Measurements from ENCODE around the gene GPR61.

The GPR61 gene, protein sequence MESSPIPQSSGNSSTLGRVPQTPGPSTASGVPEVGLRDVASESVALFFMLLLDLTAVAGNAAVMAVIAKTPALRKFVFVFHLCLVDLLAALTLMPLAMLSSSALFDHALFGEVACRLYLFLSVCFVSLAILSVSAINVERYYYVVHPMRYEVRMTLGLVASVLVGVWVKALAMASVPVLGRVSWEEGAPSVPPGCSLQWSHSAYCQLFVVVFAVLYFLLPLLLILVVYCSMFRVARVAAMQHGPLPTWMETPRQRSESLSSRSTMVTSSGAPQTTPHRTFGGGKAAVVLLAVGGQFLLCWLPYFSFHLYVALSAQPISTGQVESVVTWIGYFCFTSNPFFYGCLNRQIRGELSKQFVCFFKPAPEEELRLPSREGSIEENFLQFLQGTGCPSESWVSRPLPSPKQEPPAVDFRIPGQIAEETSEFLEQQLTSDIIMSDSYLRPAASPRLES

DNA sequence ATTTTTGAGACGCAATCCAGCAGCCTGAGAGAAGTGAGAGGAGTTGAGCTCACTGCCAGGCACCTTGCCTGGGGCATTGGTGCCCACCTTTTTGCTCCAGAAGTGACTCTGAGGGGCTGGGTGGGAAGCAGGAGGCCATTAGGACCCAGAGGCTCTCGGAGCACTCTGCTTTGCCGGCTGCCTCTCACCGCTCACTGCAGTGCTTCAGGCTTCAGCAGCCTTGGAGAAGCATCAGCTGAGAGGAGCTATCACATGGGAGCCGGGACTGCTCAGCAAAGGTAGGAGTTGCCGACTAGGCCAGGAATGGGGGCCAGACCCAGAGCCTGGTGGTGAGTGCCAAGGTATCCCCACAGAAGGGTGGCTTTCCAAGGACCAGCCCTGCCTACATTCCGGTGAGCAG is at the start of gene GPR61:
GPR61 (plus strand) TSS at position 197 of the 400 bp plus-strand sequence. CDS start 3,151 bp downstream, outside the sequence.
- no peak for DNase-seq (ENCODE audit: low spot score)

DNA sequence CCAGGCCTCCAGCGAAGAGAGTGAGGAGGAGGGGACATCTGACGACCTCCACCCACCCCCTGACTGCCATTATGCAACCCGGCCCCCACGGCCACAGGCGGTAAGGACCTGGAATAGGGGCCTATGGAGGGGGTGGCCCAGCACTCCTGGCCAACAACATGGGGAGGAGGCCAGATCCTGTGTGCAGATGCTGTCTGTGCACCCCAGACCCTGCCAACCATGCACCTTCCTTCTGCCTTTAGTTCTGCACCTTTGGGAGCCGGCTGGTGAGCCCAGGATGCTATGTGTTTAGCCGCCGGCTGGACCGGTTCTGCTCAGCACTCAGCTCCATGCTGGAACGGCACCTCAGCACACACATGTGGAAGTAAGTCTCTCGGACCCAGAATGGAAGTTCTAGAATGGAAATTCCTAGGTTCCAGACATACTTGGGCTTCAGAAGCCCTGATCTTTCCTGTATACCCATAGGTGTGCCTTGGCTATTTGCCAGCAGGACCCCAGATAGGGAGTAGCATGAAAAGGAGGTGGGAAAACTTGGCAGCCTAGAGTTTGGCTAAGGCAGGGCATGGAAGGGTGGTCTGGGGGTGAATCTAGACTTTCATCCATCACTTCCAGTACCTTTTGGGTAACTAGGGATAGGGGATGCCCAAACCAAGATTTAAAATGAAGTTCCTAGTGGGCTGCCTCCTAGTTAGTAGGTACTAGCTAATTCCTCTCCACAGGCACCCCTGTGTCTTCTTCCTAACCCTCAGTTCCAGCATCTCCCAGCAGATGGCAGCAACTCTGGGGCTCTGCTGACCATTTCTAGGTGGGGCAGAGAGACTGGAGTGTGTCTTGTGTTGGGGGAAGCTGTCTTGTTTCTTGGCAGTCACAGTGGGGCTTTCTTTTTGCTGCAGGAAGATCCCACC is 49.4 kb upstream of the GPR61 start:
- DNase-seq (ENCODE audit: low spot score) = peak; percentile 69

DNA sequence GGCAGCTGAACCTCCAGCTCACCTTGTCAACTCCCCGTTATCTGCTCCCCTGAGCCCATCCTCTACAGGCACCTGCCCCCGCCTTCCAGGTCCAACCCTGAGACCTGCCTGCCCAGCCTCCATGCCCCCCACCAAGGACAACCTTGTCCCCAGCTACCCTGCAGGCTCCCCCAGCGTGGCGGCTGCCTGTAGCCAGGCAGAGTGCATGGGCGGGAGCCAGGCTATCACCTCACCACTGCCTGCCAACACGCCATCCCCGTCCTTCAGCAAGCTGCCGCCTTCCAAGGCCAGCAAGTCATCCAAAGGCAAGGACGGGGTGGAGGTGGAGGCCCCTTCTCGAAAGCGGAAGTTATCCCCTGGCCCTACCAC is 48.8 kb upstream of the GPR61 start:
- no peak for DNase-seq (ENCODE audit: low spot score)

DNA sequence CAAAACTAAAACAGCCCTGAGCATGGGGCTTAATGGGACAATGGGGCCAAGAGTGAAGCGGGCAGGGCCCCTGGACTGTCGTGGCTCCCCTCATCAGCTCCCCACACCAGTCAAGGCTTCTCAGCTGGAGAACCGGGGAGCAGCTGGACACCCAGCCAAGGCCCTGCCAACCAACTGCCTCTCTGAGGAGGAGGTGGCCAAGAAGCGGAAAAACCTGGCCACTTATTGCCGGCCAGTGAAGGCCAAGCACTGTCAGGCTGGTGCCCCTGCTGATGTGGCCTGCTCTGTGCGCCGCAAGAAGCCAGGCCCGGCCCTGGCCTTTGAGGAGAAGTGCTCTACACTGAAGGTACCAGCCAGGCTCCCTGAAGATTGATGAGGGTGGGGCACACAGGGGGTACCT is 48.3 kb upstream of the GPR61 start:
- DNase-seq (ENCODE audit: low spot score) = no peak

DNA sequence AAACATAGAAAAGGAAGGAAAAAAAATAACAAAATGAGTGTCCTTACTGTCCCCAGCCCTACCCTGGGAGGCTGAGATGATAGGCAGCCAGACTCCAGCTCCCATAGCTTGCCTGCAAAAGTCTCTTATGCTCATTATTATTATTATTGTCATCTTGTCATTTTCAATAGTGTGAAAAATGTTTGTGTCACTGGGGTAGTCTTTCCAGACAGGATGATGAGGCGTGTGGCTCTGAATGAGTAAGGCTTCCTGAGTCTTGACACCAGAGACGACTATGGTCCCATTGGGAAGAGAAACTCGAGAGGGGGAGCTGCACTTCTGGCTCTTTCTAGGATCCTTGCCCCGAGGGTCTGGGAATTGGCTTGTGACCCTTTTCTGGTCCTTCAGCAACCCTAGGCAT is 46.9 kb upstream of the GPR61 start:
- DNase-seq (ENCODE audit: low spot score) = no peak

DNA sequence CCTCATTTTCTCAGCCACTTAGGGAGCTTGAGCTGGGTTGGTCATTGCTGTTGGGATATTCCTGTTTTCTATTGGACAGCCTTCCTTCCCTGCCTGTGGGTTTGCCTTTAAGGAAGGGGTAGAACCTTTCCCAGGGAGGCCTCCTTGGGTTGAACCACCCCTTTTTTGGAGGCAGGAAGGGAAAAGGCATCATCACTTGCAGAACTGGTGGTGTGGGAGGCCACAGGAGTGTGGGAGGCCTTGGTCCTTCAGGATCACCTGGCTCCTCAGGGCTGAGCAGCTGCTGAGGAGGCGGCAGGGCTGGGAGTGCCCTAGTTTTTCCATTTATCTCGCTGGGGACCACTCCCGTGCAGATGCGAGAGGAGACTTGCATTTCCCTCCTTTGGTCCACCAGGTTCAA is 46.4 kb upstream of the GPR61 start:
- no peak for DNase-seq (ENCODE audit: low spot score)

DNA sequence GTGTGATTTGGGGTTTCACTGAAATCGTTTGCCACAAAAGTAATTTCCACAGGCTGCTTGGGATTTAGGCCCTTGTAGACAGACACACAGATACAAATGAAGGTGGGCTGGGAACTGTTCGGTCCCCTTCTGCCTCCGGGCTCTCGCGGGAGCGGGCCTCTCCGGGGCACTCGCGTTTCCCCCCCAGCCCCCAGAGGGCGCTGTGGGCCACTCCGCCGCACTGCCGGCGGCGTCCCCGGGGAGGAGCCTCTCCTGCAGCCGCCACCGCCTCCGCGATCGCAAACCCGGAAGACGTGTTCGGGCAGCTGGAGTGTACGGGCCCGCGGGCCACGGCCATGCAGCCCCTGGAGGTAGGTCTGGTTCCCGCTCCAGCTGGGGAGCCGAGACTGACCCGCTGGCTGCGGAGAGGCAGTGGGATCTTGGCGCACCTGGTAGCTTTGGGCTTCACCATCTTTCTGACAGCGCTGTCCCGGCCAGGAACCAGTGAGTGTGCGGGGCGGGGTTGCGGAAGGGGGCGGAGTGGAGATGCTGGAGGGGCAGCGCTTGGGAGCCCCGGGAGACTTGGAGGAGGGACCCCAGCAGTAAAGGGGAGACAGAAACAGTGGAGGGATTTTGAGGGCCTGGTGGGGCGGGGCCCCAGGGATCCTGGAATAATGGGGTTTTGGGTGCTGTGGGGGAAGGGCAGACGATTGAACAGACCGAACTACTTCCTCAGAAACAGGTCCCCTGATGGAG is 45.7 kb upstream of the GPR61 start, which contains the start of gene CYB561D1:
CYB561D1 (plus strand) TSS at position 290 of the 735 bp plus-strand sequence; CDS start at position 336, 46 bp downstream.
- DNase-seq (ENCODE audit: low spot score) = peak; percentile 95

DNA sequence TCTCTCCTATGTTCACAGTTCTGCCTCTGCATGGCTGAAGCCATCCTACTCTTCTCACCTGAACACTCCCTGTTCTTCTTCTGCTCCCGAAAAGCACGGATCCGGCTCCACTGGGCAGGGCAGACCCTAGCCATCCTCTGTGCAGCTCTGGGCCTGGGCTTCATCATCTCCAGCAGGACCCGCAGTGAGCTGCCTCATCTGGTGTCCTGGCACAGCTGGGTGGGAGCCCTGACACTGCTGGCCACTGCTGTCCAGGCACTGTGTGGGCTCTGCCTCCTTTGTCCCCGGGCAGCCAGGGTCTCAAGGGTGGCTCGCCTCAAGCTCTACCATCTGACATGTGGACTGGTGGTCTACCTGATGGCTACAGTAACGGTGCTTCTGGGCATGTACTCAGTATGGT is 43.9 kb upstream of the GPR61 start:
- no peak for DNase-seq (ENCODE audit: low spot score)

DNA sequence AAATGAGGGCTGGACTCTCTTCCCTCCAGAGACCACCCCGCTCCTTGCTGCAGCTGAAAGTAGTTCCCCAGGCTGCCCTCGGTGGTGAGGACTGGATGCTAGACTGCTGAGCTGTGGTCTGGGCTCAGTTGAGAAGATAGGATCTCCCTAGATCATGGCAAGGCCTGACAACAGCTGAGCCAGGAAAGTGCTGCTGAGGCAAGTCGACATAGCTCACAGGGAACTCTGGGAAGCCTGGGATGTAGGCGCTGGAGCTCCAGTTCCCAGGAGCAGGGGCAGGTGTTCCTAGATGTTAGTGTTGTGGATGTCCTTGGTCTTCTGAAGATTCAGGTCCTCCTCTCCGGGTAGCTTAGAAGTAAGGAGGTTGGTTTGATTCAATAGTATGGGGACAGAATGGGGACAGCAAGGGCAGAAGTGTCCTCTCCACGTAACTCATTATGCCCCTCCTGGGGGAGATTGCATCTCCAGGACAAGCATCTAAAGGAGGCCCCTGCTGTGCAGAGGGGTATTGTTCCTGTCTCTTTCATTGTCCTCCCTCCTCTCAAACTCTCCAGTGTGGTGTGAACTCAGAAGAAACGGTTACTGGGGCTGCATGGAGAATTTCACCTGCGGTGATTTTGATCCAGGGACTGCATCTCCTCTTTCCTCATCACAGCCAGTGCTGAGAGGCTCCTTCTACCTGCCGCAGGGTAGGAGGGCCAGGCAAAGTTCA is 42.1 kb upstream of the GPR61 start:
- DNase-seq (ENCODE audit: low spot score) = no peak

DNA sequence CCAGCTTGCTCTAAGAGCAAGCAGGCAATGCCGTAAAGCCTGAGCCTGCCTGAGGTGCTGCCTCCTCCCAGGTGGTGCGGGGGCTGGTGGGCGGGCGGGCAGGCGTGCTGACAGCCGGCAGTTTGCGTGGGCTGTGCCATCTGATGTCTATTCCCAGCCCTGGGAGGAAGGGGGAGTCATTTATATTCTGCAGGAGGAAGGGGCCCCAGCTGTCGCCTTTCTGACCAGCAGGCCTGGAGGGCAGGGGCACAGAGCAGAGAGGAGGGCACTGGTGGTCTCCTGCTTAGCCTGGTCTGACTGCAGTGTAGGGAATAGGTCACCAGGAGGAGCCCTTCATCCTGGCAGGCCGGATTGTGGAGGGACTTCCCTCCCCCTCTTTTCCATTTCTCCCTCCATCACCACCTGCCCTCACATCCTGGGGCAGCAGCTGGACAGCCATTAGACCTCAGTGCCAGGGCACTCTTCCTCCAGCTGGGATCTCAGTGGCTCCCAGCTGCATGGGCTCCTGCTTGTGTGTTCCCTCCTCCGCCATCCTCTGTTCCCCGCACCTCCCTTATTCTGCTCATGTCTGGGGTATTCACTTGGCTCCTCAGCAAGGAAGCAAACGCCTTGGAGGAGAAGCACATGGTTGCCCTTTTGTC is 41.4 kb upstream of the GPR61 start:
- DNase-seq (ENCODE audit: low spot score) = peak; percentile 72

DNA sequence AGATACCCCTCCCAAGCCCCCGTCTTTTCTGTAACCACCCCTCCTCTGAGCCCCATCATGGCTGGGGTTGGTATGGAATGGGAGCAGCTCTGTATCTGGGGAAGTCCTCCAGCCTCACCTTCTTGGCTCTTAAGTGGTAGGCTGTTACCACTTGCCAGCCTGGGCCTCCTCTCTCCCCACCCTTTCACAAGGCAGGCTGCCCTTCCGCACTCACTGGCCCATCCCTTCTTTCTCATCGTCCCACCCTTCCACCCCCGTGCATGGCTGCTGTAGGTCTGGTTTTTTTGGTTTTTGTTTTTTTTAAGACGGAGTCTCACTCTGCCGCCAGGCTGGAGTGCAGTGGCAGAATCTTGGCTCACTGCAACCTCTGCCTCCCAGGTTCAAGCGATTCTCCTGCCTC is 40.6 kb upstream of the GPR61 start:
- no peak for DNase-seq (ENCODE audit: low spot score)

DNA sequence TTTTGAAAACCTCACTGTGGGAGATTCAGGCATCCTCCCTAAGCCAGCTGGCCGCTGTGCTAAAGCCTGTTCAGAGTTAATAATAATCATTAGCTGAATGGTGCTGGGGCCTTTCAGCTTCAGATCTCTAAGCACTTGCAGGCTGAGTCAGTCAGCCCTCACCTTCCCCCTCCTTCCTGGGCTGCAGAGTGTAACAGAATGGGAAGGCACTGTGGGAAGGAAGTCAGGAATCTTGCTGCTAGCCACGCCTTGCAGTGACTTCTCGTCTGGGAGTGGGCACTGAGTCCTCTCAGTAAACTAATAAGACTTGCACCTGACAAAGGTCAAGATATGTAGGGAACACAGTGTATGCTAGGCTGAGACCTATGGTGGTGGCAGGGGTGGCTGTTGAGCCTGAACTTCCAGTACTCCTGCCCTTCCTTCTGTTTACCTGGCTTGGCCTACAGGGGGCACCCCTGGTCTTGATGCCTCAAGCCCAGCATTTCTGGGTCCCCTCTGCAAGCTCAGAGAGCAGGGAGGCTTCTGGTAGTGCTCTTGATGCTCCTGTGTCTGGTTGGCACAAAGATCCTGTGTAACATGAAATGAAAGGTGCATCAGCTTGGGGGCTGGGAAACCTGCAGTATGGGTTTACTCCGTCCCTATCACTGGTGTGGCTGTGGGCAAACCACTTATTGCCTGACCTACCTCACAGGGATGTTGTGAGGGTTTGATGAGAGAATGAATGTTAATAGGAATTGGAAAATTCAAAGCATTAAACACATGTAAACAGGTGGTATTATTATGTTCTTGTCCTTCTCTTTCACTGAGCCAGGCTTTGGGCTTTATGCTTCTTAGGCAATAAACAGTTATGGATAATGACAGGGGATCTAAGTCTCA is 39.8 kb upstream of the GPR61 start:
- peak; percentile 53 for DNase-seq (ENCODE audit: low spot score)

DNA sequence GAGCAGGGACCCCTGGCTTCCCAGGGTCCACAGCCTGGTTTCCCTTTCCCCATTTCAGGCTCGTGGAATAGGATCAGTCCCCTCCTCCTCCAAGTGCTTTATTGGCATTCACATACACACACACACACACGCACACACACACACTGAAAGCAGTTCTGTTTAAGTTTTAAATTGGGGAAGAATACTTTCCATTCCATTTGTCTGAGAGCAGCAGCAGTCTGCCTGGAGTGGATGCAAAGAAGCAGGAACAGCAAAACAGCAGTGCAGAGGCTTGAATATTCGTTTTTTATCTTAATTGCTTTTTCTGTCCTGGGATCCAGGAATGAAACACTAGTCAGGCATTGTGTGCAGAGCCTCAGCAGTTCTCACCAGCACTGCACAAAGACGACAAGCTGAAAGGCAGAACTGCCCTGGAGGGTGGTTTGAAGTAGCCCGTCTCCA is 38.7 kb upstream of the GPR61 start:
- DNase-seq (ENCODE audit: low spot score) = no peak

DNA sequence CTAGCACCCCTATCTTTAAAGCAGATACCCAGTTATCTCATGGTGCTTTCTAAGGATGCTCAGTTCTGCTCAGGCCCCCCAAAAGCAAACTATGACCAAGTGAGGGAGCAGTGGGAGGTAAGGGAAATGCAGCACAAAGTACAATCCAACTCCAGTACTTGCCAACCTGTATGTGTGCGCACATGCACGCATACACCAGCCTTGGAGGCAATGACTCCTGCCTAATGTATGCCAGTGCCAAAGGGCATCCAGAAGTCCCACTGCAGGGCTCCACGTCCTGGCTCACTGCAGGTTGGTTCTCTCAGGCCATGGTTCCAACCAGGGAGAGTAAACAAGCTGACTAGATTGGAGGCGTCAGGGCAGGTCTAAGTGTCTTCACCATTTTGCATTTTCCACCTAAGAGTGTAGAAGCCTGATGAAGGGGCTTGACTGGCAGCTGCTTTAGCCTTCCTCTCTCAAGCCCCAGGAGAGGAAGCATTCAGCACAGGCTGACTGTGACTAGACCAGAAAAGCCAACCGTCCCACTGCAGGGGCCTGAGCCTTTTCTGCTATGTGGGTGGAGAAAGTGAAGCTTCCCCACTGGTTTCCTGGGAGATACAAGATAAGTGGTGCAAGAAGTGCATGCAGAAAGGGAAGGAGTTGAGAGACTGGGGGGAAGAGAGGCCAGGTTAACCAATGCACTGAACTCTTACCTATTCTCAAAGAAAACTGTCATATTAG is 37.9 kb upstream of the GPR61 start:
- no peak for DNase-seq (ENCODE audit: low spot score)

DNA sequence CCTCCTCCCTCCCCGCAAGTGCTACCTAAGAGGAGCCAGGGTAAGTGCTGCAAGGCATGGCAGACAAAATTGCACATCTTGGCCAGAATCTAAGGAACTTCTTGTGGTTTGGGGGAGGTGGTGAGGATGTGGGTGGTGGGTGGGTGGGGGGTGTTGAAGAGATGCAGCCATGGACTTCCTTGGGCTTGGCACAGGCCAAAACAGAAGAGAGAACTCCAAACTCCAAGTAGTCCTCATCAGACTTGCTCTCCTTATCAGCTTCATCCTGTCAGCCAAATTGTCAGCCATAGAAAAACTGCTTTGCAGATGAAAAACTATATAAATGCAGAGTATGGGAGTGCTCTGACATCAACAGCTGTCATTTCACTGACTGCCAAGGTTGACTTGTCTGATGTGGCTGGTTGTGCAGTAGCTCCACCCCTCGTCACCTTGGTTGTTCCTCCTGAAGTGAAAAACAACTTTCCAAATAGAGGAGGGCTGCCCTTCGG is 37.3 kb upstream of the GPR61 start:
- DNase-seq (ENCODE audit: low spot score) = no peak

DNA sequence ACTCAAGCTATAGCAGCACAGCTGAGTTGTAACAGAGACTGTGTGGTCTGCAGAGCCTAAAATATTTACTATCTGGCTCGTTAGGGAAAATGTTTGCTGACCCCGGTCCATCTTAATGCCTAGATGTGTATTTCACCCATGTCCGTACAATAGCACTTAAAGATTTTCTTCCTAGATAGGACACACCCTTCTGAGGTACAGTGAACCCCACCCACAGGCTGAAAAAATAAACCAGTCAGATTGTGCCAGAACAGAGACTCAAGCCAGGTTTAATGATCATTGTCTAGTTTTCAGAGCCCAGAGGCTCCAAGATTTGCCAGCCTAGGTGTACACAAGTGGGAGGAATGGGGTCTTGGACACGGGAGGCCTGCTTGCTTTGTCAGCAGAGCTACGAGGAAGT is 35.7 kb upstream of the GPR61 start:
- DNase-seq (ENCODE audit: low spot score) = no peak

DNA sequence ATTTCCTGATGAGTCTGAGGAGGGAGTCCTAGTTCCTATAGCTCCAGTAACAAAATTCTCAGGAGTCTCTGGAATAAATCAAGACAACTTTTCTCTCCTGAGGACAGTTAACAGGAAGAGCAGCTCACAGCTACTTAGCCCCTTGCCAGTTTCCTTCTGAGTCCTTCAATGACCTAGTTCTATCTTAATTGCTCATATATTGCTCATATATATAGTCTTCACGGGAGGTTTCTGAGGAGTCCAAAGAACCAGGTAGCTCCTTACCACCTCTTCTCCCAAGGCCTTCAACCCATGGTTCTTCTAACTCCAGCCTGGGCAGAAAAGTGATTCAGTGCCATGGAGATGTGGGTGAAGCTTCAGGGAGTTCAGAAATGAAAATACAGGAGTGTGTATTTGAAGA is 34.7 kb upstream of the GPR61 start:
- DNase-seq (ENCODE audit: low spot score) = no peak

DNA sequence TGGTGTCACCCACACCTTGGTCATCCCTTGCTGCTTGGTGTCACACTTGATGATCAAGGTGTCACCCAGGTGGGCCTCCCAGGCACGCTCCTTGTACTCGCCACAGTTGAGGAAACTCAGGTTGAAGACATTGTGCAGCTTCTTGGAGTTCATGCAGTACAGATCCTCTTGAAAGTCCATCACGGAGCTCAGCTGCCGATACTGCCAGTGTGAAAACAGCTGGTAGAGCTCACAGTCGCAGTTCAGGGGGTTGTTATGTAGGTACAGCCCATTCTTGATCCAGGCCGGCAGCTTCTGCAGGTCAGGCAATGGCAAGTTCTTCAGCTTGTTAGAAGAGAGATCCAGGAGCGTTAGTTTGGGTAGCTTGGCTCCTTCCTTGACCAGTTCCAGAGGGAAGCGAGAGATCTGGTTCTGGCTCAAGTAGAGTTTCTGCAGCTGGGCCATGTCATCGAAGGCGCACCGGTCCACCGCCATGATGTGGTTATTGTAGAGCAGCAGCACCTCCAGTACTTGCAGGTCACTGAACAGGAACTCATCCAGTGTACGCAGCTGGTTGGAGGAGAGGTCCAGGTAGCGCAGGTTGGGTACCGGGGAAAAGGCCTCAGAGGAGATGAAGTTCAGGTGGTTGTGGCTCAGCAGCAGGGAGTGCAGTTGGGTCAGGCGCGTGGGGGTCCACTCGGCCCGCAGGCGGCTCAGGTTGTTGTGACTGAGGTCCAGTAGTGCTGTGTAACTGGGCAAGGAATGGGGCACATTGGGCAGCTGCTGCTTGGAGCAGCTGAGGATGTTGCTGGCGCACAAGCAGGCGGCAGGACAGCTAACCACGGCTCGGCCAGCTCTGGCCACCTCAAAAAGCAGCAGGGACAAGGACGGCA is 31.4 kb upstream of the GPR61 start:
- DNase-seq (ENCODE audit: low spot score) = no peak
